ENCODE data around the gene DHRS1. TPM values are rescaled to one million over a fixed set of nuclear protein-coding genes. Genes with fewer than 3 reads are reported as not detected.

The DHRS1 gene
- total and polyA plus RNA-seq, 7 donors, result 13.9 to 56.6 (median 34.6) TPM

DNA sequence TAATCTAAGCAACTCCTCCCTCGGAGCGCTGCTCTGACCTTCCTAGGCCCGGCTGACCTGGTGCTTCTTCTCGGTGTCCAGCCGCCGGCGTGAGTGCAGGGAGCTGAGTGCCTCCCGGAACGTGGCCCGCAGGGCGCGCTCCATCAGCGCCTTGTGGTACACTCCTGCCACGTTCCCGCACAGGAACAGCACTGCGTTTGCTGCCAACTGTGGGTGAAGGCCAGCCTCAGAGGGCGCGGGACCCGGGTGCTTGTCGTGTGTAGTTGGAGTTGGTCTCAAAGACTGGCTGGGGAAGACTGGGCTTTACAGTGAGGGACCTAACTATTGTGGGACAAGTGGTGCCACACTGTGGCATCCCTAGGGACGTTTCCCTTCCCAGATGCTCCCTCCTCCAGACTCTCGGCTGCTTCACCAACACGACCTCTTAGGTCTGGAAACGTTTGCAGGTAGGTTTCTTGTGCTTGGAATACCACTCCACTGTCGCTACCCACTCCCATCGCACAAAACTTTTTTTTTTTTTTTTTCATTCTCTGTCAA is 32.2 kb upstream of the DHRS1 start:
- intact Hi-C loops (cut with DNase I), result loop anchor here (1.0 to 10.0 kb wide), 3 partner anchors 81 to 343 kb away; no protein-coding TSS in a partner anchor
- peaks cover 8 to 52% (median 43%) of the 10 kb centered on the region in 3 donors for H3K27me3 ChIP-seq
- peak overlapping the region in 1 of 4 donors; percentile 19 for H3K4me3 ChIP-seq
- no peaks in the 10 kb centered on the region for H3K9me3 ChIP-seq
- H3K27ac ChIP-seq, result no peak overlapping the region
- H3K4me1 ChIP-seq, result peaks cover 0 to 36% (median 31%) of the 10 kb centered on the region in 4 donors
- TF ChIP-seq EP300 (IDR thresholded peaks at IDR 0.05), result no peak
- no peak for TF ChIP-seq POLR2AphosphoS5 (IDR thresholded peaks at IDR 0.05)
- TF ChIP-seq, protein P1, sequence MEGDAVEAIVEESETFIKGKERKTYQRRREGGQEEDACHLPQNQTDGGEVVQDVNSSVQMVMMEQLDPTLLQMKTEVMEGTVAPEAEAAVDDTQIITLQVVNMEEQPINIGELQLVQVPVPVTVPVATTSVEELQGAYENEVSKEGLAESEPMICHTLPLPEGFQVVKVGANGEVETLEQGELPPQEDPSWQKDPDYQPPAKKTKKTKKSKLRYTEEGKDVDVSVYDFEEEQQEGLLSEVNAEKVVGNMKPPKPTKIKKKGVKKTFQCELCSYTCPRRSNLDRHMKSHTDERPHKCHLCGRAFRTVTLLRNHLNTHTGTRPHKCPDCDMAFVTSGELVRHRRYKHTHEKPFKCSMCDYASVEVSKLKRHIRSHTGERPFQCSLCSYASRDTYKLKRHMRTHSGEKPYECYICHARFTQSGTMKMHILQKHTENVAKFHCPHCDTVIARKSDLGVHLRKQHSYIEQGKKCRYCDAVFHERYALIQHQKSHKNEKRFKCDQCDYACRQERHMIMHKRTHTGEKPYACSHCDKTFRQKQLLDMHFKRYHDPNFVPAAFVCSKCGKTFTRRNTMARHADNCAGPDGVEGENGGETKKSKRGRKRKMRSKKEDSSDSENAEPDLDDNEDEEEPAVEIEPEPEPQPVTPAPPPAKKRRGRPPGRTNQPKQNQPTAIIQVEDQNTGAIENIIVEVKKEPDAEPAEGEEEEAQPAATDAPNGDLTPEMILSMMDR (IDR thresholded peaks at IDR 0.05), result no peak
- no peak for TF ChIP-seq POLR2A (IDR thresholded peaks at IDR 0.05)
- no peak for DNase-seq
- H3K36me3 ChIP-seq, result no peaks in the 10 kb centered on the region
- WGBS, 2 donors, result 49 to 64% methylated on average over 26 of the region's 26 CpGs

DNA sequence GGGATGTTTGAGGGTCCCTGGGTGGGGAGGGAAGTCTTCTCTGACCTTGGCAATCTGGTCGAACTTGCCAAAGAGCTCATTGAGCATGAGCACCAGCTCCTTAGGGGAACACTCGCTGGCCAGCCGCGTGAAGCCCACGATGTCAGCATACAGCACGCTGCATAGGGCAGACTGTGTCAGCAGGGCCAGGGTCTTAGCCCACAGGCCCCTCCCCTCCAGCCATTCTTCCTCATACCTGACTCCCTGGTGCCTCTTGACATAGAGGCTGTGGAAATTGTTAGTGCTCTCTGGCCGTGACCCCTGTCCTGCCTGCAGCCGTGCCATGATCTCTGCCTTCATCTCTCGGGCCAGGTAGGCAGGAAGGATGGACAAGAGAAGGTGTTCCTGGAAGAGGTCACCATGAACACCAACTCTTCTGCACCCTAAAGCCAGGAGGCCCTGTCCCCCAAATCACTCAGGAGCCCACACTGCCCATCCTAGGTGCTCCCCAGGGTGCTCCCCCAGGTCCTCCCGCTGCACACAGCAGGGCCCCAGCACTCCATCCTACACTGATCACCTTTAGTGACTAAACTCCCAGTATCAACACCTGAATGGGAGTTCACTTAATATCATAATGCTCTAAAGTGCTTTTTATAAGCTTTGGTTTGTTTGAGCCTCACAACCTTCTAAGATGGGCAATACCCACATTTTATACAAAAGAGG is 31.5 kb upstream of the DHRS1 start:
- intact Hi-C loops (cut with DNase I), result loop anchor here (5.0 to 10.0 kb wide), 2 partner anchors 81 to 344 kb away; no protein-coding TSS in a partner anchor
- Histone ChIP-seq H3K4me1 (peaks cover 0 to 36% (median 31%) of the 10 kb centered on the region in 4 donors), H3K27me3 (peaks cover 8 to 48% (median 36%) of the 10 kb centered on the region in 3 donors), H3K36me3 (no peaks in the 10 kb centered on the region), H3K4me3 (no peak overlapping the region), H3K9me3 (no peaks in the 10 kb centered on the region), H3K27ac (no peak overlapping the region)
- DNase-seq, result no peak
- TF ChIP-seq EP300 (IDR thresholded peaks at IDR 0.05) (no peak), POLR2A (IDR thresholded peaks at IDR 0.05) (no peak)
- TF ChIP-seq, protein P1 (IDR thresholded peaks at IDR 0.05), result no peak
- 87 to 95% methylated on average over 10 of the region's 10 CpGs for WGBS, 2 donors

DNA sequence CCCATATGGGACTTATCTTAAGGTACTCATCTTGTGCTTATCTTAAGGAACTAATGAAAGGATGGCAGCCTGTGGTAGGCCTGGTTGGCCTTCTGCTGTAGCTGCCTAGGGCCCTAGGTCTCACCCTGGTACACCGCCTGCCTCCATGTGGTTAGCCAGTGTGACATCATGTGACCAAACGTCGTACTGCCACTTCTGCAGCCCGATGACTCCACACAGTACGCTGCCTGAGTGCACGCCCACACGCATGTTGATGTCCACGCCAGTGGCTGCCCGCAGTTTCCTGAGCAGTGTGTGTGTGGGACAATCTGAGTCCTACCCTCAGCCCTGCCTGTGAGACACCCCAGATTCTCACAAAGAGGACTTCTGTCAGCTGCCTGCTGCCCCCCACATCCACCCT is 30.2 kb upstream of the DHRS1 start:
- Histone ChIP-seq H3K4me3 (no peak overlapping the region), H3K4me1 (peaks cover 0 to 31% (median 27%) of the 10 kb centered on the region in 4 donors), H3K36me3 (no peaks in the 10 kb centered on the region), H3K27me3 (peaks cover 6 to 34% (median 22%) of the 10 kb centered on the region in 3 donors), H3K9me3 (no peaks in the 10 kb centered on the region), H3K27ac (no peak overlapping the region)
- WGBS, 2 donors, result 63 to 66% methylated on average over 9 of the region's 9 CpGs
- peak in 1 of 4 donors; percentile 30 for TF ChIP-seq POLR2AphosphoS5 (IDR thresholded peaks at IDR 0.05)
- TF ChIP-seq, protein P1 (IDR thresholded peaks at IDR 0.05), result no peak
- TF ChIP-seq POLR2A (IDR thresholded peaks at IDR 0.05), result no peak
- no peak for TF ChIP-seq EP300 (IDR thresholded peaks at IDR 0.05)
- intact Hi-C loops (cut with DNase I), result loop anchor here (5.0 to 10.0 kb wide), 2 partner anchors 83 to 345 kb away; no protein-coding TSS in a partner anchor
- DNase-seq, result peak; percentile 76

- Histone ChIP-seq H3K9me3 (no peaks in the 10 kb centered on the region), H3K36me3 (no peaks in the 10 kb centered on the region), H3K4me1 (peaks cover 0 to 25% (median 21%) of the 10 kb centered on the region in 4 donors), H3K4me3 (no peak overlapping the region), H3K27me3 (peaks cover 0 to 28% (median 17%) of the 10 kb centered on the region in 3 donors), H3K27ac (no peak overlapping the region)
- intact Hi-C loops (cut with DNase I), result no loop called here
- no peak for DNase-seq
- 90 to 91% methylated on average over 12 of the region's 12 CpGs for WGBS, 2 donors
- no peak for TF ChIP-seq POLR2AphosphoS5 (IDR thresholded peaks at IDR 0.05)
- no peak for TF ChIP-seq POLR2A (IDR thresholded peaks at IDR 0.05)
- no peak for TF ChIP-seq EP300 (IDR thresholded peaks at IDR 0.05)
- TF ChIP-seq, protein P1 (IDR thresholded peaks at IDR 0.05), result no peak
These were observed 29.6 kb upstream of the DHRS1 start for GRCh38 chr14:24329073-24329663.

All from sigmoid colon (tissue), 7 donors.